Type B pancreatic cell (in vitro differentiated cells): ENCODE data around the gene RAB1B. TPM values are rescaled to one million over a fixed set of nuclear protein-coding genes. Genes with fewer than 3 reads are reported as not detected.
A peak's percentile ranks its signal among the peaks of the same experiment; 100 is the strongest.

Experiments
- DNase-seq: peaks from one replicate; pipeline ENCODE4 v3.0.0; 2021; ENCODE audit warnings: mixed read lengths; ENCODE audit not compliant: unreplicated experiment; ENCODE audit errors: extremely low spot score
- H3K27ac Mint-ChIP-seq: 2 replicates; pipeline ENCODE4 v1.8.0; 2021; ENCODE audit warnings: mild to moderate bottlenecking, mixed read lengths
- H3K27me3 Mint-ChIP-seq: 2 replicates; pipeline ENCODE4 v1.8.0; 2021; ENCODE audit warnings: mixed read lengths
- H3K36me3 Mint-ChIP-seq: 2 replicates; pipeline ENCODE4 v1.8.0; 2021; ENCODE audit warnings: mixed read lengths
- H3K4me1 Mint-ChIP-seq: one replicate; pipeline ENCODE4 v1.8.0; 2021; ENCODE audit warnings: mixed read lengths; ENCODE audit not compliant: unreplicated experiment
- H3K4me3 Mint-ChIP-seq: 2 replicates; pipeline ENCODE4 v1.8.0; 2021; ENCODE audit warnings: mild to moderate bottlenecking, mixed read lengths
- H3K9me3 Mint-ChIP-seq: 2 replicates; pipeline ENCODE4 v1.8.0; 2021; ENCODE audit warnings: mixed read lengths
- CTCF ChIP-seq: fragments of 200-600 bp; sonication (generic); conservative IDR thresholded peaks from 2 replicates; pipeline ENCODE4 v1.5.0; 2021; ENCODE audit warnings: antibody characterized with exemption, mild to moderate bottlenecking
- total RNA-seq: library from RNA; stranded (reverse); gene quantifications from 2 replicates; pipeline ENCODE4 v1.2.1, GENCODE V29; 2021; ENCODE audit warnings: low replicate concordance

RAB1B gene
- total RNA-seq, 1 donor from 2014 or later: 96.4 TPM

GRCh38 chr11:66321606-66322005, 53.2 kb downstream of the RAB1B start:
- Mint-ChIP-seq H3K9me3 (peaks cover 6% of the 10 kb centered on the region), H3K27ac (no peak overlapping the region), H3K36me3 (no peaks in the 10 kb centered on the region), H3K4me3 (no peak overlapping the region), H3K27me3 (no peaks in the 10 kb centered on the region), H3K4me1 (peaks cover 32% of the 10 kb centered on the region)
- DNase-seq: no peak
- no peak for TF ChIP-seq CTCF

GRCh38 chr11:66322732-66323427, 54.4 kb downstream of the RAB1B start:
- no peak for DNase-seq
- Mint-ChIP-seq H3K27ac (peak overlapping the region; percentile 65), H3K36me3 (no peaks in the 10 kb centered on the region), H3K4me1 (peaks cover 35% of the 10 kb centered on the region), H3K4me3 (no peak overlapping the region), H3K27me3 (no peaks in the 10 kb centered on the region), H3K9me3 (peaks cover 6% of the 10 kb centered on the region)
- no peak for TF ChIP-seq CTCF

GRCh38 chr11:66323684-66324083, 55.2 kb downstream of the RAB1B start:
- no peak overlapping the region for H3K27ac Mint-ChIP-seq
- no peaks in the 10 kb centered on the region for H3K36me3 Mint-ChIP-seq
- no peak for TF ChIP-seq CTCF
- DNase-seq: no peak
- H3K4me1 Mint-ChIP-seq: peaks cover 33% of the 10 kb centered on the region
- H3K9me3 Mint-ChIP-seq: peaks cover 6% of the 10 kb centered on the region
- no peak overlapping the region for H3K4me3 Mint-ChIP-seq
- no peaks in the 10 kb centered on the region for H3K27me3 Mint-ChIP-seq

GRCh38 chr11:66324664-66325063, 56.2 kb downstream of the RAB1B start:
- DNase-seq: no peak
- Mint-ChIP-seq H3K9me3 (peaks cover 6% of the 10 kb centered on the region), H3K4me1 (peaks cover 28% of the 10 kb centered on the region), H3K4me3 (no peak overlapping the region), H3K27me3 (no peaks in the 10 kb centered on the region), H3K36me3 (no peaks in the 10 kb centered on the region), H3K27ac (peak overlapping the region; percentile 23)
- no peak for TF ChIP-seq CTCF

- Mint-ChIP-seq H3K27me3 (no peaks in the 10 kb centered on the region), H3K9me3 (peaks cover under 1% of the 10 kb centered on the region), H3K27ac (no peak overlapping the region), H3K36me3 (no peaks in the 10 kb centered on the region), H3K4me1 (peaks cover 32% of the 10 kb centered on the region), H3K4me3 (no peak overlapping the region)
- no peak for TF ChIP-seq CTCF
- no peak for DNase-seq
Observed at GRCh38 chr11:66325263-66325671, 56.8 kb downstream of the RAB1B start.
